H1 (cell line): Measurements from ENCODE around the gene LHFPL3. TPM values are rescaled to one million over a fixed set of nuclear protein-coding genes. Genes with fewer than 3 reads are reported as not detected.

ENCODE experiments used
- CTCF ChIA-PET: fragments of 300-600 bp; sonication (Branson Sonifier 250); formaldehyde crosslinking; loops from one replicate; lab custom pipeline; 2021; ENCODE audit not compliant: partially characterized antibody; lab: Charles Lee
- POLR2A ChIA-PET: fragments of 300-600 bp; sonication (Branson Sonifier 250); formaldehyde crosslinking; loops from one replicate; lab custom pipeline; 2021; ENCODE audit warnings: inconsistent platforms; ENCODE audit not compliant: partially characterized antibody; lab: Charles Lee
- DNase-seq, 2 experiments: peaks; one replicate each; pipeline versions ENCODE4 v3.0.0 to v3.0.0-alpha.2; 2010 to 2022; ENCODE audit warnings: low spot score in 2 of 2, low read depth in 1 of 2, mixed read lengths in 1 of 2
- FAIRE-seq: peaks from 2 replicates; lab custom pipeline; 2011; peaks lifted over from hg19 to GRCh38; lab: Jason Lieb, UNC
- H2AFZ ChIP-seq: 2 replicates; pipeline ENCODE4 v1.8.1; 2012; ENCODE audit warnings: low read length, inconsistent platforms
- H2AK5ac ChIP-seq: 2 replicates; pipeline ENCODE4 v1.6.1; 2013; ENCODE audit warnings: low read depth, low read length
- H2BK120ac ChIP-seq: replicated peaks from 2 replicates; pipeline ENCODE3; 2013; ENCODE audit warnings: low read depth, low read length, inconsistent platforms
- H2BK12ac ChIP-seq: 2 replicates; pipeline ENCODE4 v1.6.1; 2013; ENCODE audit warnings: low read depth, low read length
- H2BK15ac ChIP-seq: 2 replicates; pipeline ENCODE4 v1.6.1; 2013; ENCODE audit warnings: low read length
- H2BK20ac ChIP-seq: 2 replicates; pipeline ENCODE4 v1.6.1; 2013; ENCODE audit warnings: low read length
- H2BK5ac ChIP-seq: 2 replicates; pipeline ENCODE4 v1.6.1; 2013; ENCODE audit warnings: low read depth, low read length
- H3K14ac ChIP-seq: 2 replicates; pipeline ENCODE4 v1.6.1; 2013; ENCODE audit warnings: inconsistent platforms; ENCODE audit not compliant: insufficient read length
- H3K18ac ChIP-seq: 2 replicates; pipeline ENCODE4 v1.6.1; 2013; ENCODE audit warnings: low read length; ENCODE audit errors: extremely low read depth
- H3K23ac ChIP-seq: 2 replicates; pipeline ENCODE4 v1.6.1; 2013; ENCODE audit warnings: inconsistent platforms; ENCODE audit not compliant: insufficient read length
- H3K23me2 ChIP-seq: 2 replicates; pipeline ENCODE4 v1.6.1; 2013; ENCODE audit warnings: low read depth, low read length
- H3K27ac ChIP-seq: 2 replicates; pipeline ENCODE4 v1.6.1; 2011; ENCODE audit warnings: low read depth, low read length, inconsistent platforms
- H3K27me3 ChIP-seq, 4 experiments: replicated peaks in 1 of 4; 1 replicate in 1 of 4; 2 replicates in 3 of 4; pipeline versions ENCODE4 v1.6.1 to v1.8.1; 2011 to 2013; ENCODE audit warnings: low read length in 3 of 4, mild to moderate bottlenecking in 3 of 4, inconsistent platforms in 2 of 4, mixed read lengths in 2 of 4, moderate library complexity in 1 of 4; ENCODE audit not compliant: control insufficient read depth in 3 of 4, insufficient read depth in 3 of 4; ENCODE audit errors: extremely low read depth in 1 of 4
- H3K36me3 ChIP-seq, 4 experiments: 2 replicates each; pipeline versions ENCODE4 v1.6.1 to v1.8.1; 2011 to 2013; ENCODE audit warnings: mild to moderate bottlenecking in 4 of 4, low read length in 3 of 4, moderate library complexity in 2 of 4, control low read depth in 1 of 4, inconsistent platforms in 1 of 4; ENCODE audit not compliant: insufficient read depth in 4 of 4, control insufficient read depth in 2 of 4
- H3K4ac ChIP-seq: replicated peaks from 2 replicates; pipeline ENCODE3; 2013; ENCODE audit warnings: low read length, low read depth, mixed read lengths, inconsistent platforms; ENCODE audit not compliant: insufficient read length
- H3K4me1 ChIP-seq, 4 experiments: replicated peaks in 1 of 4; 1 replicate in 1 of 4; 2 replicates in 3 of 4; pipeline versions ENCODE4 v1.6.1 to v1.8.1; 2011 to 2013; ENCODE audit warnings: low read length in 3 of 4, inconsistent platforms in 2 of 4, mixed read lengths in 1 of 4; ENCODE audit not compliant: insufficient read depth in 4 of 4, control insufficient read depth in 3 of 4
- H3K4me2 ChIP-seq, 2 experiments: 2 replicates each; pipeline versions ENCODE4 v1.6.1 to v1.8.1; 2011 to 2013; ENCODE audit warnings: low read depth in 2 of 2, low read length in 2 of 2, control low read depth in 1 of 2, inconsistent platforms in 1 of 2, mild to moderate bottlenecking in 1 of 2; ENCODE audit not compliant: insufficient read depth in 1 of 2
- H3K4me3 ChIP-seq, 4 experiments: fragments of 200-600, 300-600 bp in 1 of 4; sonication (generic), shearing (Covaris generic), sonication (Bioruptor Twin) in 1 of 4; 2 replicates each; pipeline versions ENCODE4 v1.5.1 to v1.8.1; 2011 to 2016; ENCODE audit warnings: low read length in 4 of 4, low read depth in 3 of 4, control low read depth in 2 of 4, inconsistent platforms in 2 of 4, mild to moderate bottlenecking in 2 of 4, mixed read lengths in 1 of 4, moderate library complexity in 1 of 4; ENCODE audit not compliant: insufficient read depth in 2 of 4; ENCODE audit errors: extremely low read depth in 1 of 4
- H3K56ac ChIP-seq: replicated peaks from 2 replicates; pipeline ENCODE3; 2013; ENCODE audit warnings: low read depth, mild to moderate bottlenecking, mixed read lengths, low read length, inconsistent platforms; ENCODE audit not compliant: insufficient read length
- H3K79me1 ChIP-seq: 2 replicates; pipeline ENCODE4 v1.6.1; 2013; ENCODE audit warnings: low read depth, low read length, control low read depth
- H3K79me2 ChIP-seq, 2 experiments: 2 replicates each; pipeline versions ENCODE4 v1.6.1 to v1.8.1; 2012 to 2013; ENCODE audit warnings: low read length in 2 of 2, mild to moderate bottlenecking in 2 of 2, inconsistent platforms in 1 of 2; ENCODE audit not compliant: insufficient read depth in 2 of 2, control insufficient read depth in 1 of 2
- H3K9ac ChIP-seq, 4 experiments: replicated peaks in 1 of 4; 1 replicate in 1 of 4; 2 replicates in 3 of 4; pipeline versions ENCODE4 v1.6.1 to v1.8.1; 2011 to 2013; ENCODE audit warnings: low read depth in 3 of 4, low read length in 3 of 4, control low read depth in 2 of 4, mild to moderate bottlenecking in 2 of 4, moderate library complexity in 2 of 4, inconsistent platforms in 1 of 4; ENCODE audit errors: extremely low read depth in 1 of 4
- H3K9me3 ChIP-seq, 2 experiments: 2 replicates each; pipeline versions ENCODE4 v1.6.1 to v1.8.1; 2012 to 2013; ENCODE audit warnings: mild to moderate bottlenecking in 2 of 2, moderate library complexity in 2 of 2, control low read depth in 1 of 2, inconsistent platforms in 1 of 2, low read depth in 1 of 2, low read length in 1 of 2, mixed read lengths in 1 of 2; ENCODE audit not compliant: insufficient read depth in 2 of 2
- H4K20me1 ChIP-seq, 2 experiments: replicated peaks in 1 of 2; 2 replicates each; pipeline versions ENCODE3 to v1.8.1; 2011 to 2013; ENCODE audit warnings: inconsistent platforms in 2 of 2, low read length in 2 of 2, mild to moderate bottlenecking in 1 of 2; ENCODE audit not compliant: insufficient read depth in 2 of 2, control insufficient read depth in 1 of 2
- H4K5ac ChIP-seq: 2 replicates; pipeline ENCODE4 v1.6.1; 2013; ENCODE audit warnings: low read length, low read depth, mixed read lengths, inconsistent platforms; ENCODE audit not compliant: insufficient read length
- H4K8ac ChIP-seq: 2 replicates; pipeline ENCODE4 v1.8.0; 2013; ENCODE audit warnings: mild to moderate bottlenecking, moderate library complexity, low read length, inconsistent platforms; ENCODE audit not compliant: insufficient read depth; ENCODE audit errors: extremely low read depth
- H4K91ac ChIP-seq: replicated peaks from 2 replicates; pipeline ENCODE3; 2013; ENCODE audit warnings: low read length, mixed read lengths, inconsistent platforms; ENCODE audit not compliant: insufficient read length
- CTCF ChIP-seq, 3 experiments: IDR thresholded peaks; 1 replicate in 2 of 3; 2 replicates in 1 of 3; pipeline versions ENCODE4 v1.5.1 to v1.6.1; 2011; ENCODE audit warnings: low read length in 3 of 3, mild to moderate bottlenecking in 3 of 3, inconsistent platforms in 2 of 3, low read depth in 1 of 3, moderate library complexity in 1 of 3; ENCODE audit not compliant: insufficient read depth in 1 of 3; ENCODE audit errors: control extremely low read depth in 1 of 3
- E2F6 ChIP-seq: IDR thresholded peaks from 2 replicates; pipeline ENCODE4 v1.6.1; 2012; ENCODE audit warnings: inconsistent platforms
- WGBS, 2 experiments: shearing (Covaris generic) in 1 of 2; methylation state at CpG; one replicate each; pipeline versions ENCODE4 v1.1.6 to v1.1.7; 2013 to 2015; ENCODE audit warnings: low lambda C conversion rate in 2 of 2, mixed read lengths in 2 of 2, inconsistent platforms in 1 of 2, low coverage in 1 of 2, missing lambda C conversion rate in 1 of 2; ENCODE audit not compliant: insufficient replicate concordance in 2 of 2, insufficient coverage in 1 of 2, insufficient read length in 1 of 2; ENCODE audit errors: extremely low coverage in 1 of 2, missing lambda C conversion rate in 1 of 2; 5-methylcytosine and 5-hydroxymethylcytosine counted together
- polyA plus RNA-seq, 7 experiments: library from polyadenylated mRNA; depleted of rRNA in 3 of 7; stranded (reverse) in 5 of 7; unstranded in 2 of 7; fragments of >200 nt in 5 of 7; fragments of 200-250 nt in 2 of 7; gene quantifications; 1 replicate in 5 of 7; 2 replicates in 1 of 7; 4 replicates in 1 of 7; pipeline versions ENCODE4 v1.2.1 to v1.2.3, GENCODE V29; 2011 to 2013; ENCODE audit warnings: missing spikeins in 2 of 7, mixed read lengths in 2 of 7
- total RNA-seq: library from RNA; stranded (reverse); fragmentation: NEBNext Ultra II Directional; extraction: Animal tissue kit (Norgen Biotek cat#: 25700); gene quantifications from 2 replicates; pipeline ENCODE4 v1.2.1, GENCODE V29; 2021

Gene LHFPL3
- total and polyA plus RNA-seq, 2 of the 8 experiments (the other 6 are each of a cell fraction or from before 2014, with no cell fraction given): 0.24 to 0.50 TPM

- Histone ChIP-seq H2BK5ac (no peak overlapping the region), H3K36me3 (no peaks in the 10 kb centered on the region), H2BK20ac (no peak overlapping the region), H3K4me2 (no peak overlapping the region), H3K23me2 (no peaks in the 10 kb centered on the region), H4K5ac (no peak overlapping the region), H4K20me1 (no peaks in the 10 kb centered on the region), H3K4ac (no peak overlapping the region), H3K18ac (no peak overlapping the region), H3K23ac (no peak overlapping the region), H3K14ac (no peak overlapping the region), H4K91ac (no peak overlapping the region), H2BK15ac (no peak overlapping the region), H3K9me3 (peaks cover 0 to 2% of the 10 kb centered on the region in 2 experiments; a peak in 1 of 4 replicates), H2BK120ac (no peak overlapping the region), H3K56ac (no peak overlapping the region), H4K8ac (no peak overlapping the region), H2AFZ (no peak overlapping the region), H3K79me2 (no peaks in the 10 kb centered on the region), H2AK5ac (no peak overlapping the region), H3K4me3 (no peak overlapping the region), H3K27ac (no peak overlapping the region), H3K27me3 (no peaks in the 10 kb centered on the region), H2BK12ac (no peak overlapping the region), H3K4me1 (peaks cover 0 to 2% (median 0%) of the 10 kb centered on the region in 4 experiments; a peak in 2 of 7 replicates), H3K9ac (no peak overlapping the region), H3K79me1 (no peaks in the 10 kb centered on the region)
- TF ChIP-seq CTCF (IDR thresholded peaks at IDR 0.05; ENCODE audit: control extremely low read depth in 1 of 3, insufficient read depth in 1 of 3, low read depth in 1 of 3, low read length in 3 of 3) (no peak), E2F6 (0 out of 2 replicates have a peak, but pooled peaks have one; percentile 27)
- WGBS, 2 experiments: 90% methylated on average over 39 of the region's 43 CpGs; no CpG with 5 or more reads in 1 of the 2 experiments
- ChIA-PET POLR2A (interaction anchor here (1.0 kb wide), 1 partner anchor 41 kb away, joined by 3 read pairs; no protein-coding TSS in a partner anchor), CTCF (interaction anchor here (0.6 to 1.6 kb wide), 10 partner anchors 8 to 462 kb away, joined by 3 to 6 read pairs (median 4); no protein-coding TSS in a partner anchor)
- FAIRE-seq: no peak
- DNase-seq: peak in 1 of 2 experiments; percentile 56
Observed at GRCh38 chr7:104940023-104940710, 611.8 kb downstream of the LHFPL3 start.
